ENCODE results near the gene PPP2R5C.

PPP2R5C gene

DNA sequence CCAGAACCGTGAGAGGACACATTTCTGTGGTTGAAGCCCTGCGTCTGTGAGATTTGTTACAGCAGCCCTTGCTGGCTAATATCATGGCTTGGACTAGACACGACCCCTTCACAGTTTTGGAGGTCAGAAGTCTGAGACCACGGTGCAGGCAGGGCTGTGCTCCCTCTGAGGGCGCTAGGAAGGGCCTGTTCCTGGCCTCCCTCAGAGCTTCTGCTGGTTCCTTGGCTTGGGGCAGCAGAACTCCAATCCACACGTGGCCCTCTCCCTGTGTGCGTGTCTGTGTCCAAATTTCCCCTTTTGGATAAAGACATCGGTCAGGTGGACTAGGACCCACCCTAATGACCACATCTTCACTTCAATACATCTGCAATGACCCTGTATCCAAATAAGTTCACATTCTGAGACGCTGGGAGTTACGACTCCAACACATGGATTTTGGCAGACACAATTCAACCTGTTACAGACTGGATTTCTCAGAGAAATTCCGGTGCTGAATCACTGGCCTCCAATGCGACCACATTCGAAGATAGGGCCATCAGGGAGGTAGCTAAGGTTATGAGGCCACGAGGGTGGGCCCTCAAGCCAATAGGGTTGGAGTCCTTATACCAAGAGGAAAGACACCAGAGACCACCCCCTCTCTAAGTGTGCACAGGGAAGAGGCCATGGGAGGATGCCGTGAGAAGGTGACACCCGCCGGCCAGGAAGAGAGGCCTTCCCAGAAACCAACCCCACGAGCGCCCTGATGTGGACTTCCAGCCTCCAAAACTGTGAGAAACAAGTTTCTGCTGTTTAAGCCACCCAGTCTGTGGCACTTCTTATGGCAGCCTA, 43.6 kb upstream of the PPP2R5C start:
- Histone ChIP-seq H3K9me3 (ENCODE audit: control insufficient read depth, insufficient read depth, low read depth, low read length) (no peaks in the 10 kb centered on the region), H3K4me3 (ENCODE audit: low read depth, low read length) (no peak overlapping the region), H3K4me1 (ENCODE audit: control insufficient read depth, insufficient read depth, low read length) (no peaks in the 10 kb centered on the region), H3K27ac (ENCODE audit: extremely low read depth, low read depth, low read length) (no peak overlapping the region), H3K36me3 (ENCODE audit: control insufficient read depth in 2 of 2, insufficient read depth in 1 of 2, low read length in 2 of 2) (no peaks in the 10 kb centered on the region)
- ChIA-PET POLR2A (no interaction called here), CTCF (interaction anchor here (1.0 kb wide), 1 partner anchor 11 kb away, joined by 3 read pairs; no protein-coding TSS in a partner anchor)
- TF ChIP-seq, protein P1, sequence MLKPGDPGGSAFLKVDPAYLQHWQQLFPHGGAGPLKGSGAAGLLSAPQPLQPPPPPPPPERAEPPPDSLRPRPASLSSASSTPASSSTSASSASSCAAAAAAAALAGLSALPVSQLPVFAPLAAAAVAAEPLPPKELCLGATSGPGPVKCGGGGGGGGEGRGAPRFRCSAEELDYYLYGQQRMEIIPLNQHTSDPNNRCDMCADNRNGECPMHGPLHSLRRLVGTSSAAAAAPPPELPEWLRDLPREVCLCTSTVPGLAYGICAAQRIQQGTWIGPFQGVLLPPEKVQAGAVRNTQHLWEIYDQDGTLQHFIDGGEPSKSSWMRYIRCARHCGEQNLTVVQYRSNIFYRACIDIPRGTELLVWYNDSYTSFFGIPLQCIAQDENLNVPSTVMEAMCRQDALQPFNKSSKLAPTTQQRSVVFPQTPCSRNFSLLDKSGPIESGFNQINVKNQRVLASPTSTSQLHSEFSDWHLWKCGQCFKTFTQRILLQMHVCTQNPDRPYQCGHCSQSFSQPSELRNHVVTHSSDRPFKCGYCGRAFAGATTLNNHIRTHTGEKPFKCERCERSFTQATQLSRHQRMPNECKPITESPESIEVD (tag by site-specific recombination; IDR thresholded peaks at IDR 0.05): no peak
- TF ChIP-seq ZNF174 (tag by site-specific recombination; IDR thresholded peaks at IDR 0.05): no peak
- no peak for TF ChIP-seq KLF1 (tag by site-specific recombination; IDR thresholded peaks at IDR 0.05)
- TF ChIP-seq ZNF292 (tag by site-specific recombination; IDR thresholded peaks at IDR 0.05; ENCODE audit: borderline replicate concordance, low read depth): no peak
- TF ChIP-seq ZBTB17 (tag by site-specific recombination; IDR thresholded peaks at IDR 0.05): no peak
- TF ChIP-seq ZNF311 (tag by site-specific recombination; IDR thresholded peaks at IDR 0.05; ENCODE audit: borderline replicate concordance): no peak
- TF ChIP-seq MEIS1 (CRISPR knock-in tag; IDR thresholded peaks at IDR 0.05; ENCODE audit: borderline replicate concordance): no peak
- no peak for TF ChIP-seq ZBTB1 (tag by site-specific recombination; IDR thresholded peaks at IDR 0.05)
- TF ChIP-seq, protein P2, sequence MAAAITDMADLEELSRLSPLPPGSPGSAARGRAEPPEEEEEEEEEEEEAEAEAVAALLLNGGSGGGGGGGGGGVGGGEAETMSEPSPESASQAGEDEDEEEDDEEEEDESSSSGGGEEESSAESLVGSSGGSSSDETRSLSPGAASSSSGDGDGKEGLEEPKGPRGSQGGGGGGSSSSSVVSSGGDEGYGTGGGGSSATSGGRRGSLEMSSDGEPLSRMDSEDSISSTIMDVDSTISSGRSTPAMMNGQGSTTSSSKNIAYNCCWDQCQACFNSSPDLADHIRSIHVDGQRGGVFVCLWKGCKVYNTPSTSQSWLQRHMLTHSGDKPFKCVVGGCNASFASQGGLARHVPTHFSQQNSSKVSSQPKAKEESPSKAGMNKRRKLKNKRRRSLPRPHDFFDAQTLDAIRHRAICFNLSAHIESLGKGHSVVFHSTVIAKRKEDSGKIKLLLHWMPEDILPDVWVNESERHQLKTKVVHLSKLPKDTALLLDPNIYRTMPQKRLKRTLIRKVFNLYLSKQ (tag by site-specific recombination; IDR thresholded peaks at IDR 0.05; ENCODE audit: borderline replicate concordance): no peak
- TF ChIP-seq YY1 (tag by site-specific recombination; IDR thresholded peaks at IDR 0.05): no peak
- TF ChIP-seq ZNF571 (tag by site-specific recombination; IDR thresholded peaks at IDR 0.05): no peak
- TF ChIP-seq, protein P3, sequence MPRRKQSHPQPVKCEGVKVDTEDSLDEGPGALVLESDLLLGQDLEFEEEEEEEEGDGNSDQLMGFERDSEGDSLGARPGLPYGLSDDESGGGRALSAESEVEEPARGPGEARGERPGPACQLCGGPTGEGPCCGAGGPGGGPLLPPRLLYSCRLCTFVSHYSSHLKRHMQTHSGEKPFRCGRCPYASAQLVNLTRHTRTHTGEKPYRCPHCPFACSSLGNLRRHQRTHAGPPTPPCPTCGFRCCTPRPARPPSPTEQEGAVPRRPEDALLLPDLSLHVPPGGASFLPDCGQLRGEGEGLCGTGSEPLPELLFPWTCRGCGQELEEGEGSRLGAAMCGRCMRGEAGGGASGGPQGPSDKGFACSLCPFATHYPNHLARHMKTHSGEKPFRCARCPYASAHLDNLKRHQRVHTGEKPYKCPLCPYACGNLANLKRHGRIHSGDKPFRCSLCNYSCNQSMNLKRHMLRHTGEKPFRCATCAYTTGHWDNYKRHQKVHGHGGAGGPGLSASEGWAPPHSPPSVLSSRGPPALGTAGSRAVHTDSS (tag by site-specific recombination; IDR thresholded peaks at IDR 0.05): no peak

DNA sequence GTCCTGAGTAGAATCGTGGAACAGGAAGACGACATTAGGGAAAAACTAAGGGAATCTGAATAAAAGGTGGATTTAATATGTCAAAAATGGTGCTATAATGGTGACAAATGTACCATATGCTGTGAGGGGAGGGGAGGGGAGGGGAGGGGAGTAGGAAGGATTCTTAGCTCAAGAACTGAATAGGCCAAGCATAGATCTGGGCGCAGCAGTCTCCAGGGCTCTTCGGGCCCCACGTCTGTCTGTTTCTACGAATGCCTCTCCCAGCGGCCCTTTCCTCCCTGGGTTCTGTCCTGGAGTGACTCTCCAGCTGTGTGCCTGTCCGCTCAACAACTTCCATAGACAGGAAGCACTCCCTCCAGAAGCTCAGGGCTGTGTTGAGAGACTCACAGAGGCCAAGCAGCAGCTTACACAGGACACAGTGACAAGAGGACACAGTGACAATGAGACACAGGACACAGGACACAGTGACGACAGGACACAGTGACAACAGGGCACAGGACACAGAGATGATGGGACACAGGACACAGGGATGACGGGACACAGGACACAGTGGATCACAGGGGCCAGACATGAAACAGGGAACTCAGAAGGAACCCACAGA, 42.4 kb upstream of the PPP2R5C start:
- Histone ChIP-seq H3K27ac (ENCODE audit: extremely low read depth, low read depth, low read length) (no peak overlapping the region), H3K4me3 (ENCODE audit: low read depth, low read length) (no peak overlapping the region), H3K4me1 (ENCODE audit: control insufficient read depth, insufficient read depth, low read length) (no peaks in the 10 kb centered on the region), H3K36me3 (ENCODE audit: control insufficient read depth in 2 of 2, insufficient read depth in 1 of 2, low read length in 2 of 2) (no peaks in the 10 kb centered on the region), H3K9me3 (ENCODE audit: control insufficient read depth, insufficient read depth, low read depth, low read length) (no peaks in the 10 kb centered on the region)
- ChIA-PET CTCF (interaction anchor here (0.6 to 1.3 kb wide), 3 partner anchors 13 to 173 kb away, joined by 3 to 4 read pairs (median 3); no protein-coding TSS in a partner anchor), POLR2A (no interaction called here)
- TF ChIP-seq ZNF548 (tag by site-specific recombination; IDR thresholded peaks at IDR 0.05) (no peak), ZNF514 (tag by site-specific recombination; IDR thresholded peaks at IDR 0.05) (no peak), KLF7 (tag by site-specific recombination; IDR thresholded peaks at IDR 0.05; ENCODE audit: borderline replicate concordance) (no peak), GLIS2 (tag by site-specific recombination; IDR thresholded peaks at IDR 0.05) (no peak), ZNF302 (tag by site-specific recombination; IDR thresholded peaks at IDR 0.05; ENCODE audit: low read depth) (no peak), ZNF747 (tag by site-specific recombination; IDR thresholded peaks at IDR 0.05) (no peak), WT1 (tag by site-specific recombination; IDR thresholded peaks at IDR 0.05) (no peak), RBAK (tag by site-specific recombination; IDR thresholded peaks at IDR 0.05) (no peak), ZNF792 (tag by site-specific recombination; IDR thresholded peaks at IDR 0.05) (no peak), KLF1 (tag by site-specific recombination; IDR thresholded peaks at IDR 0.05) (no peak), MZF1 (tag by site-specific recombination; IDR thresholded peaks at IDR 0.05; ENCODE audit: borderline replicate concordance) (no peak)
- TF ChIP-seq, protein P4, sequence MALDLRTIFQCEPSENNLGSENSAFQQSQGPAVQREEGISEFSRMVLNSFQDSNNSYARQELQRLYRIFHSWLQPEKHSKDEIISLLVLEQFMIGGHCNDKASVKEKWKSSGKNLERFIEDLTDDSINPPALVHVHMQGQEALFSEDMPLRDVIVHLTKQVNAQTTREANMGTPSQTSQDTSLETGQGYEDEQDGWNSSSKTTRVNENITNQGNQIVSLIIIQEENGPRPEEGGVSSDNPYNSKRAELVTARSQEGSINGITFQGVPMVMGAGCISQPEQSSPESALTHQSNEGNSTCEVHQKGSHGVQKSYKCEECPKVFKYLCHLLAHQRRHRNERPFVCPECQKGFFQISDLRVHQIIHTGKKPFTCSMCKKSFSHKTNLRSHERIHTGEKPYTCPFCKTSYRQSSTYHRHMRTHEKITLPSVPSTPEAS (tag by site-specific recombination; IDR thresholded peaks at IDR 0.05): no peak
- TF ChIP-seq, protein P5, sequence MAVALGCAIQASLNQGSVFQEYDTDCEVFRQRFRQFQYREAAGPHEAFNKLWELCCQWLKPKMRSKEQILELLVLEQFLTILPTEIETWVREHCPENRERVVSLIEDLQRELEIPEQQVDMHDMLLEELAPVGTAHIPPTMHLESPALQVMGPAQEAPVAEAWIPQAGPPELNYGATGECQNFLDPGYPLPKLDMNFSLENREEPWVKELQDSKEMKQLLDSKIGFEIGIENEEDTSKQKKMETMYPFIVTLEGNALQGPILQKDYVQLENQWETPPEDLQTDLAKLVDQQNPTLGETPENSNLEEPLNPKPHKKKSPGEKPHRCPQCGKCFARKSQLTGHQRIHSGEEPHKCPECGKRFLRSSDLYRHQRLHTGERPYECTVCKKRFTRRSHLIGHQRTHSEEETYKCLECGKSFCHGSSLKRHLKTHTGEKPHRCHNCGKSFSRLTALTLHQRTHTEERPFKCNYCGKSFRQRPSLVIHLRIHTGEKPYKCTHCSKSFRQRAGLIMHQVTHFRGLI (tag by site-specific recombination; IDR thresholded peaks at IDR 0.05): no peak

All from HEK293 (cell line).